ENCODE results near the gene ZNF263.
A peak's percentile ranks its signal among the peaks of the same experiment; 100 is the strongest.

Gene ZNF263

GRCh38 chr16:3282730-3283542 is at the start of gene ZNF263:
Gene ZNF263, plus strand, starts transcription at chr16:3283491. Its CDS starts 328 bp downstream, at chr16:3283819.
- DNase-seq = peak; percentile 91 to 93

GRCh38 chr16:3234543-3234856 is 48.8 kb upstream of the ZNF263 start:
- DNase-seq = no peak

DNA sequence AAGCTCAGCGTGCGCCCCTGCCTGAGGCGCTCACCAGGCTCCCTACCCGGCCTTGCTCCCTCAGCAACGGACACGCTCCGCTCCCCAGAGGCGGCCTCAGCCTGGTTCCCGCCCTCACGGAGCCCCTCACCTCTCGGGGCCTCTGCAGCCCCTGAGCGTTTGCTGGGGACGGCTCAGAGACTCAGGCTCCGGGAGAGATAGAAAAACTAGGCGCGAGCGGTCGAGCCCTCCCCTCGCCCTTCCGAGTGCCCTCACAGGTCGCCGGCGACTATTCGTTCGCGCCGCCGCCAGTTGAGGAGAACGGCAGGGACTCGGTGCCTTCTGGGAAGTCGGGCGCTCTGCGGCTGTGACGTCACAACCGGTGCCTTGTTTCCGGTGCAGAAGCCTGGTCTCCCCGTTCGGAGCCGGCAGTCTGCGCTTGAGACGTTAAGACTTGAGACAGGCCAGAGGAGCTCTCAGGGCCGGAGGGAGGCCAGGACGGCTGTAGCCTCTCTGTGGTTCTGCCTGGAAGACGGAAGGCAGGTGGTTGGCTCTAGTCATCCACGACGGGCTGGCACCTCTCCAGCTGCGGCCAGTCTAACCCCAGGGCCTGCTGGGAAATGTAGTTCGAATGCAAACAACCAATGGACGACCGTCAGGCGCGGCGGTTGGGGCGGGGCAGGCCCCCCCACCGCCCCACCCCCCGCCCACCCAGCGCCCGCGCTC is 48.3 kb upstream of the ZNF263 start, which contains the start of gene ZNF200:
TSS of gene ZNF200 (minus strand) at position 302 of the 705 bp plus-strand sequence. CDS start 1,403 bp downstream, outside the sequence.
- DNase-seq = peak; percentile 67 to 81

- DNase-seq = no peak
These were observed 47.2 kb upstream of the ZNF263 start for GRCh38 chr16:3235856-3236669.

- DNase-seq = no peak
These were observed 41.5 kb upstream of the ZNF263 start for GRCh38 chr16:3241761-3242160.

GRCh38 chr16:3242709-3243108 is 40.6 kb upstream of the ZNF263 start:
- no peak for DNase-seq

DNA sequence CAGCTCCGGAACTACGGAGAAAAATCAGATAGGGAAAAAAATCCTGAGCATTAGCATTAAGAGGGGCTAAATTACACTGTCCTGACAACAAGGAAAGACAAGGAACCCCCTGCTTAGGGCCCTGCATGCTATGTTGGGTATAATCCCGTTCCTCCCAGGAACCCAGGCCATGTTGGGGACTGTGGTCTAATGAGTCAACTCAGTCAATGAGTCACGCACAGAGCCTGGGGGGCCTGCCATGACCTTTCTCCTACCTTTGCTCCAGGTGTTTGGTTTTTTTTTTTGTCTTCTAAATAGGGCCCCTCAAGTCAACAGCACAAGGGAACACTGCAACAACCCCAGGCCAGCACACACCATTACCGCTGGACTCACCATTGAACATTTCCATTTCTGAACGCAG is 39.4 kb upstream of the ZNF263 start:
- no peak for DNase-seq

DNA sequence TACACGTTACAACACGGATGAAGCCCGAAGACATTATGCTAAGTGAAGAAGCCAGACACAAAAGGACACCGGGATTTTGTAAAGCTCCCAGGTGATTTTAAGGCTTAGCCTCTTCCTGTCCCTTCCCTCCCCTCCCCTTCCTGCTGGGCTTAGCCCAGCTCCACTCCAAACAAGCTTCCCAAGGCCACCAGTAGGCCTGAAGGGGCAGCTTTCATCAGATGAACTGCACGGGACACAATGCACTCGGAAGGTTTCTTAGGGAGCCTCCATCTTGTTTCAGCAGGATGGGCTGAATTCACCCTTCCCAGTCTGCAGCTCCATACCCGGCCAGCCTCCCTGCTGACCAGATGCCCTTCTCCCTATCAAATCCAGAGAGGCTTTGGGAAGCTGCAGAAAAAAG is 37.3 kb upstream of the ZNF263 start:
- DNase-seq = no peak

DNA sequence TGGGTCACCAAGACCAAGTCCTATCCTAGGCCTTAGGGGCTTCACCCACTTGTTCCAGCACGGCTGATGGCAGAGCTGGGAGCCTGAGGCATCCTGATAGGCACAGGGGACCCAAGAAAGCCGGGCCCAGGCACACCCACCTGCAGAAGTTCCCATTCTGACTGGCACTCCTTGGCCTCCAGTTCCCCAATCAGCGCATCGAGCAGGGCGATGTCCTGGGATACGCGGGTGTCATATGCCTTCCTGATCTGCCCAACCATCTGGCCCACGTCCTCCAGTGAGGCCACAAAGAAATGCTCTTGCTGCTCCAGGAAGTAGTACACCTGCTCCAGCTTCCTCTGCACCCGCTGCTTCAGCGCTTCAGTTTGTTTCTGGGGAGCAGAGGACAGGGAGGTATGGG is 36.4 kb upstream of the ZNF263 start:
- no peak for DNase-seq

GRCh38 chr16:3248596-3248995 is 34.7 kb upstream of the ZNF263 start:
- DNase-seq = no peak

DNA sequence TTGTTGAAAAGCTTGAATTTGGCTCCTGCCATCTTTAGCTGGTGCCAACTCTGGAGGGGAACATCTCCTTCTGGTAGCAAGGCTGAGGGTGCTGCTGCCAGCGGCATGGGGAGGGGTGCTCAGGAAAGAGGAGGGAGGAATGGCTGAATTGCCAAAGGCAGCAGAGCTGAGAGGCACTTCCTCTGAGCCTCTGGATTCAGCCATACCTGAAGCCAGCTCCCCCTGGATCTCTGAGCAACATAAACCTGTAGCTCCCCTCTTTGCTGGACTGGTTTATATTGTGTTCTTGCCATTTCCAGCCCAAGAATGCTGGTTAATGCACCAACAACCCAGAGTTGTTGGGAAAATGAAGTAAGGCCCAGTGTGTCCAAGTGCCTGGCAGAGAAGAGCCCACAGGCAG is 34.3 kb upstream of the ZNF263 start:
- no peak for DNase-seq

GRCh38 chr16:3249451-3249850 is 33.8 kb upstream of the ZNF263 start:
- no peak for DNase-seq

GRCh38 chr16:3252967-3253366 is 30.3 kb upstream of the ZNF263 start:
- no peak for DNase-seq

GRCh38 chr16:3254309-3254708 is 29.0 kb upstream of the ZNF263 start:
- DNase-seq = no peak

DNA sequence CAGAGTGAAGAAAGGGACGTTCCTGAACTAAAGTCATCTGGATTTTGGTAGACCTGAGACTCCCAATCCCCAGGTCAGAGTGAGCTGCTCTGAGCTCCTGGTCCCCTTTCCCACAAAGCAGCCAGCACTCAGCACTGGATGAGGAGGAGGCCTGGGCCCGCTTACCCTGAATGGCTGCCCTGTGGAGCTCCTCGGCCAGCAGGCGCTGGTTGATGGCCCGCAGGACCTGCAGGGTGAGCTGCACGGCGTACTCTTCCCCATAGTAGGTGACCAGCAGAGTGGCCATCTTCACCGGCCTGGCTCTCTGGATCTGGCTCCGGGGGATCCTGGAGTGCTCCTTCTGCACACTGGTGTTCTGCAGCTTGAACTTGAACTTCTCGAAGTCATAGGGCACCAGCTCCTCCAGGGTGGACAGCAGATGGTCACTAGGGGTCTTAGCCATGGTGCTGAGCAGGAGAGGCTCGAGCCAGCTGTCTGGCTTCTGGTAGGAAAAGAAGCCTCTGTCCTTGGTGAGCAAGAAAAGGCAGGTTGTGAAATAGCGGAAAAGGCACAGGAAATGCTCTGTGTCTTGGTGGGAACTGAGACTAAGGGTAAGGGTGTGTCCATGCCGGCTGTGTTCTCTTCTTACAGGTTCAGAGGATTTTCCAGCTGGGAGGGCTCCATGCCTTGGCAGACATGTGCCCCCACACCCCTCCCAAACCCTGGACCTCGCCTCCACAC is 27.0 kb upstream of the ZNF263 start, which contains the start of gene MEFV:
TSS of gene MEFV (minus strand) at position 488 of the 720 bp plus-strand sequence. CDS start at position 442, 46 bp downstream.
- peak; percentile 41 to 50 for DNase-seq

GRCh38 chr16:3256866-3257465 is 26.3 kb upstream of the ZNF263 start:
- no peak for DNase-seq

DNA sequence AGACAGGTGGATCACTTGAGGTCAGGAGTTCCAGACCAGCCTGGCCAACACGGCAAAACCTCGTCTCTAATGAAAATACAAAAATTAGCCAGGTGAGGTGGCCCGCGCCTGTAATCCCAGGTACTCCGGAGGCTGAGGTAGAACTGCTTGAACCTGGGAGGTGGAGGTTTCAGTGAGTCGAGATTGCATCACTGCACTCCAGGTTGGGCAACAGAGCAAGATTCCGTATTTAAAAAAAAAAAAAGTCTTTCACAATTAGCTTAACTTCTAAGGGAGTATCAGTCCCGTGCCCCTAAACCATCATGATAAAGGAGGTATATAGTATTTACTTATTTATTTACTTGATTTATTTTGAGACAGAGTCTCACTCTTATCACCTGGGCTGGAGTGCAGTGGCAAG is 23.5 kb upstream of the ZNF263 start:
- no peak for DNase-seq

- DNase-seq = no peak
These were observed 20.8 kb upstream of the ZNF263 start for GRCh38 chr16:3262517-3262916.

GRCh38 chr16:3264137-3265036 is 18.9 kb upstream of the ZNF263 start:
- DNase-seq = peak; percentile 83 to 91

- DNase-seq = peak; percentile 53 to 56
These were observed 16.3 kb upstream of the ZNF263 start for GRCh38 chr16:3266873-3267537.

GRCh38 chr16:3268294-3268693 is 15.0 kb upstream of the ZNF263 start:
- no peak for DNase-seq

All from Kasumi-1 (cell line).